ENCODE results near the gene EGFL7.

DNA sequence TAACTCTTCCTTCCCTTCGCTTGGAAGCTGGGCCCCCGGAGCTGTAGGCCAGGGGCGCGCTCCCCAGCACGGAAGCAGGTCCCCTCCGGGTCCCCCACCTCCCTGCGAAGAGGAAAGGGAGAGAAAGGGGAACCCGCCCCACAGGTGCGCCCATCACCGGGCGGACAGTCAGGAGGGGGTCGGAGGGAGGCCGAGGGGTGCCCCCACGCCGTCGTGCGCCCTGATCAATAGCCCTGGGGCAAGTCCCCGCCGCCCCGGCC is 23.7 kb downstream of the EGFL7 start:
- TF ChIP-seq EZH2 (IDR thresholded peaks at IDR 0.05; ENCODE audit: low read depth), result no peak
- TF ChIP-seq, protein P1, sequence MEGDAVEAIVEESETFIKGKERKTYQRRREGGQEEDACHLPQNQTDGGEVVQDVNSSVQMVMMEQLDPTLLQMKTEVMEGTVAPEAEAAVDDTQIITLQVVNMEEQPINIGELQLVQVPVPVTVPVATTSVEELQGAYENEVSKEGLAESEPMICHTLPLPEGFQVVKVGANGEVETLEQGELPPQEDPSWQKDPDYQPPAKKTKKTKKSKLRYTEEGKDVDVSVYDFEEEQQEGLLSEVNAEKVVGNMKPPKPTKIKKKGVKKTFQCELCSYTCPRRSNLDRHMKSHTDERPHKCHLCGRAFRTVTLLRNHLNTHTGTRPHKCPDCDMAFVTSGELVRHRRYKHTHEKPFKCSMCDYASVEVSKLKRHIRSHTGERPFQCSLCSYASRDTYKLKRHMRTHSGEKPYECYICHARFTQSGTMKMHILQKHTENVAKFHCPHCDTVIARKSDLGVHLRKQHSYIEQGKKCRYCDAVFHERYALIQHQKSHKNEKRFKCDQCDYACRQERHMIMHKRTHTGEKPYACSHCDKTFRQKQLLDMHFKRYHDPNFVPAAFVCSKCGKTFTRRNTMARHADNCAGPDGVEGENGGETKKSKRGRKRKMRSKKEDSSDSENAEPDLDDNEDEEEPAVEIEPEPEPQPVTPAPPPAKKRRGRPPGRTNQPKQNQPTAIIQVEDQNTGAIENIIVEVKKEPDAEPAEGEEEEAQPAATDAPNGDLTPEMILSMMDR (conservative IDR thresholded peaks at IDR 0.05), result no peak
